ENCODE data around the gene LEKR1.
A peak's percentile ranks its signal among the peaks of the same experiment; 100 is the strongest.

LEKR1 gene

DNA sequence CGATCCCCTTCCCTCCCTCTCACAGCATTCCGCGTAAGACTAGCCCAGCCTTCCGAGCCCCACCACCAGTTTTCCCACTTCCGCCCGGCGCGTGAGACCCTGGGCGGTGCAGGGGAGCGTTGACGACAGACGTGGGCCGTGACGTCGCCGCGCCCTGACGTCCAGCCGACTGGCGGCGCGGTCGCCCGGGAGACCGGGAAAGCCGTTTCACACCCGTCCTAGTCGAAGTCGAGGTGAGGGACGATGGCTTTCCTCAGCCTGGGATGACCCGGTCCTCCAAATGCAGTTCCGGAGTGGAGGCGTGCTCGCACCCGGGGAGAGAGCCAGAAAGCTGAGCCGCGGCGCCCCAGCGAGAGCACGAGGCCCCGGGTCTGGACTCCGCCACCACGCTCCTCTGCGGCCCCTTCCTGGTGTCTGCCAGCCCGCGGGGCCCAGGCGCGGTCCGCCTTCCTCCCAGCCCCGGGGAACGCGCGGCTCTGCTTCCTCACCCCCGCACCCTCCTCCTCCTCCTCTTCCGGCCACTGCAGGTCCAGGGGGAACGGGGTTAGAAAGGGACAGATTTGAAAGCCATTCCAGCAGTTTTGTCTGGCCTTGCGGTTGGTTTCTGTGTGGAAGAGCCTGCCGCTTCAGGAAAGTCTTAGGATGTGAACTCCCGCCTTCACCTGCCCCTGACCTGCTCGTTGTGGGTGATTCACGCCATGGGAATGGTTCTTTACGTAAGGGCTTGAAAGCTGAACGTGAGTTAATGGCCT lies at the start of gene LEKR1:
TSS of gene LEKR1 (plus strand) at position 210 of the 752 bp plus-strand sequence. CDS start 2,977 bp downstream, outside the sequence.
- TF ChIP-seq RARB (CRISPR knock-in tag; IDR thresholded peaks at IDR 0.05) (peak; percentile 40; the same call in 1 of the 2 replicates), CSRNP3 (CRISPR knock-in tag; IDR thresholded peaks at IDR 0.05) (peak; percentile 10; the same call in 1 of the 2 replicates), ZFP3 (CRISPR knock-in tag; IDR thresholded peaks at IDR 0.05) (peak; percentile 67; the same call in 1 of the 2 replicates), ARNTL (CRISPR knock-in tag; IDR thresholded peaks at IDR 0.05; ENCODE audit: borderline replicate concordance, low read depth) (no peak), ISL1 (CRISPR knock-in tag; IDR thresholded peaks at IDR 0.05) (no peak), TOX (CRISPR knock-in tag; IDR thresholded peaks at IDR 0.05; ENCODE audit: borderline replicate concordance) (peak; percentile 97; the same call in 1 of the 2 replicates), CSDC2 (CRISPR knock-in tag; IDR thresholded peaks at IDR 0.05) (no peak), SNAI2 (CRISPR knock-in tag; IDR thresholded peaks at IDR 0.05) (0 out of 2 replicates have a peak, but pooled peaks have one; percentile 14), ZC3H10 (CRISPR knock-in tag; IDR thresholded peaks at IDR 0.05) (peak; percentile 93; the same call in 1 of the 2 replicates)
- TF ChIP-seq, protein P1, sequence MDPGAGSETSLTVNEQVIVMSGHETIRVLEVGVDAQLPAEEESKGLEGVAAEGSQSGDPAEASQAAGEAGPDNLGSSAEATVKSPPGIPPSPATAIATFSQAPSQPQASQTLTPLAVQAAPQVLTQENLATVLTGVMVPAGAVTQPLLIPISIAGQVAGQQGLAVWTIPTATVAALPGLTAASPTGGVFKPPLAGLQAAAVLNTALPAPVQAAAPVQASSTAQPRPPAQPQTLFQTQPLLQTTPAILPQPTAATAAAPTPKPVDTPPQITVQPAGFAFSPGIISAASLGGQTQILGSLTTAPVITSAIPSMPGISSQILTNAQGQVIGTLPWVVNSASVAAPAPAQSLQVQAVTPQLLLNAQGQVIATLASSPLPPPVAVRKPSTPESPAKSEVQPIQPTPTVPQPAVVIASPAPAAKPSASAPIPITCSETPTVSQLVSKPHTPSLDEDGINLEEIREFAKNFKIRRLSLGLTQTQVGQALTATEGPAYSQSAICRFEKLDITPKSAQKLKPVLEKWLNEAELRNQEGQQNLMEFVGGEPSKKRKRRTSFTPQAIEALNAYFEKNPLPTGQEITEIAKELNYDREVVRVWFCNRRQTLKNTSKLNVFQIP (CRISPR knock-in tag; IDR thresholded peaks at IDR 0.05; ENCODE audit: borderline replicate concordance, low read depth), result 0 out of 2 replicates have a peak, but pooled peaks have one; percentile 19
- peak; percentile 92 for ATAC-seq

- ATAC-seq, result no peak
These were observed 49.3 kb upstream of the LEKR1 start for GRCh38 chr3:156776871-156777270.

DNA sequence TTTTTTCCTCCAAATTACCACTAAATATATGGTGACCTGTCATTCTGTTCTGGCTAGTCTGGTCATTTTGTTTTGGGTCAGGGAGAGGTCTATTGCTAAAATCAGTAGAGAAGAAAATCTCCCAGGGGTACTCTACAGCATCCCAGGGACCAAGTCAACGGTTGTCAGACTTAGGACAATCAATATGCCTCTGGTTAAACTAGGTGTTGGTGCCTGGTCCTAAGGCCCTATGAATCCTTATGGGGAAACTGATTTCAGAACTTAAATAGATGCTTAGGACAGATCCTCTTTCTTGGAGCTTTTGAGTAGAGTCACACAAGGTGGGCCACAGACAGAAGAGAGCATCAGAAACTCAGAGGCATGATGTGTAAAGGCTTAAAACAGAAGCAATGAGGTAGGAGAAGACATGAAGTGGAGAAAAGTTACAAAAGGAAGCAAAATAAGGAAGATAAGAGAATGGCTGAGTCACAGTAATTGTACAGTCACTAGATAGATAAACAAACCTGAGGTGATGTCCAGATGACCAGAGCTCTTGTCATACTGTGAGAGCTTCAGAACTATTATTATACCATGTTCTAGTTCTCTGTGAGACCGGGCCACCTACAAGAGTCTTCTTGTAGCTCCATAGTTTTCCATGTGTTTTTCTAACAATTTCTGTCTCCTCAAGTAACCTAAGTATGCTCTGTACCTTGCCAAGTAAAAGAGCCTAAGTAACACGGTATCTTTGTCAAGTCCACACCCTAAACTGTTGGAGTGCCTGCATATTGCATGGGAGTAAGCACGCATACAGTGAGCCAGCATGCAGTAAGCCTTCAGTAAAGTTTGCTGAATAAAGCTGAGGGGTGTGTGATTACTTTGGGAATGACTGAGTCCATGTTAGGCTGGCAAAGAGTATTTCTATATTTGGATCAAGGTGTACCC lies 44.6 kb upstream of the LEKR1 start:
- no peak for ATAC-seq
- TF ChIP-seq ZNF8 (CRISPR knock-in tag; IDR thresholded peaks at IDR 0.05) (no peak), TCF4 (CRISPR knock-in tag; IDR thresholded peaks at IDR 0.05; ENCODE audit: borderline replicate concordance) (no peak), OSR1 (CRISPR knock-in tag; IDR thresholded peaks at IDR 0.05) (no peak), ZFP3 (CRISPR knock-in tag; IDR thresholded peaks at IDR 0.05) (no peak), TOX (CRISPR knock-in tag; IDR thresholded peaks at IDR 0.05; ENCODE audit: borderline replicate concordance) (no peak)

More at GRCh38 chr3:156776871-156777270, 49.3 kb upstream of the LEKR1 start:
- TF ChIP-seq ESRRG (CRISPR knock-in tag; IDR thresholded peaks at IDR 0.05) (no peak), TOX (CRISPR knock-in tag; IDR thresholded peaks at IDR 0.05; ENCODE audit: borderline replicate concordance) (no peak), ISL1 (CRISPR knock-in tag; IDR thresholded peaks at IDR 0.05) (no peak), OSR1 (CRISPR knock-in tag; IDR thresholded peaks at IDR 0.05) (no peak), ZFP30 (CRISPR knock-in tag; IDR thresholded peaks at IDR 0.05) (no peak), SNAI2 (CRISPR knock-in tag; IDR thresholded peaks at IDR 0.05) (no peak), ZFP3 (CRISPR knock-in tag; IDR thresholded peaks at IDR 0.05) (no peak), CSRNP3 (CRISPR knock-in tag; IDR thresholded peaks at IDR 0.05) (no peak)
- TF ChIP-seq, protein P2, sequence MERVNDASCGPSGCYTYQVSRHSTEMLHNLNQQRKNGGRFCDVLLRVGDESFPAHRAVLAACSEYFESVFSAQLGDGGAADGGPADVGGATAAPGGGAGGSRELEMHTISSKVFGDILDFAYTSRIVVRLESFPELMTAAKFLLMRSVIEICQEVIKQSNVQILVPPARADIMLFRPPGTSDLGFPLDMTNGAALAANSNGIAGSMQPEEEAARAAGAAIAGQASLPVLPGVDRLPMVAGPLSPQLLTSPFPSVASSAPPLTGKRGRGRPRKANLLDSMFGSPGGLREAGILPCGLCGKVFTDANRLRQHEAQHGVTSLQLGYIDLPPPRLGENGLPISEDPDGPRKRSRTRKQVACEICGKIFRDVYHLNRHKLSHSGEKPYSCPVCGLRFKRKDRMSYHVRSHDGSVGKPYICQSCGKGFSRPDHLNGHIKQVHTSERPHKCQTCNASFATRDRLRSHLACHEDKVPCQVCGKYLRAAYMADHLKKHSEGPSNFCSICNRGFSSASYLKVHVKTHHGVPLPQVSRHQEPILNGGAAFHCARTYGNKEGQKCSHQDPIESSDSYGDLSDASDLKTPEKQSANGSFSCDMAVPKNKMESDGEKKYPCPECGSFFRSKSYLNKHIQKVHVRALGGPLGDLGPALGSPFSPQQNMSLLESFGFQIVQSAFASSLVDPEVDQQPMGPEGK (CRISPR knock-in tag; IDR thresholded peaks at IDR 0.05; ENCODE audit: borderline replicate concordance), result no peak

- ATAC-seq, result no peak
- TF ChIP-seq CREB5 (CRISPR knock-in tag; IDR thresholded peaks at IDR 0.05; ENCODE audit: low read depth) (no peak), OSR1 (CRISPR knock-in tag; IDR thresholded peaks at IDR 0.05) (no peak), ISL1 (CRISPR knock-in tag; IDR thresholded peaks at IDR 0.05) (no peak), ZNF565 (CRISPR knock-in tag; conservative IDR thresholded peaks at IDR 0.05; ENCODE audit: low read depth) (no peak), CSRNP3 (CRISPR knock-in tag; IDR thresholded peaks at IDR 0.05) (no peak), ZC3H10 (CRISPR knock-in tag; IDR thresholded peaks at IDR 0.05) (no peak), ZFP30 (CRISPR knock-in tag; IDR thresholded peaks at IDR 0.05) (no peak)
- TF ChIP-seq, protein P2 (CRISPR knock-in tag; IDR thresholded peaks at IDR 0.05; ENCODE audit: borderline replicate concordance), result no peak
These were observed 43.8 kb upstream of the LEKR1 start for GRCh38 chr3:156782319-156782718.
